HepG2 (cell line): ENCODE measurements around the gene BPHL.
A peak's percentile ranks its signal among the peaks of the same experiment; 100 is the strongest.

Experiments used
- AGO1 ChIP-seq: fragments of 200-400 bp; formaldehyde crosslinking; IDR thresholded peaks from 2 replicates; pipeline ENCODE4 v1.6.1; 2017; ENCODE audit warnings: mild to moderate bottlenecking, low read depth, low read length, moderate library complexity; ENCODE audit not compliant: poor library complexity, severe bottlenecking
- ARID5B ChIP-seq: IDR thresholded peaks from 2 replicates; pipeline ENCODE4 v1.4.0; 2020; ENCODE audit warnings: mild to moderate bottlenecking, missing genetic modification reagents
- ATF3 ChIP-seq: sonication (generic); formaldehyde crosslinking; IDR thresholded peaks from 2 replicates; pipeline ENCODE4 v1.4.0; 2020; ENCODE audit warnings: missing genetic modification reagents
- BCL6 ChIP-seq: IDR thresholded peaks from 2 replicates; pipeline ENCODE4 v1.6.1; 2016; ENCODE audit warnings: missing genetic modification reagents, missing compliant biosample characterization
- CTCF ChIP-seq: sonication (generic); formaldehyde crosslinking; IDR thresholded peaks from 2 replicates; pipeline ENCODE4 v1.5.0; 2020; ENCODE audit warnings: mild to moderate bottlenecking, missing genetic modification reagents, moderate library complexity
- EZH2 ChIP-seq: conservative IDR thresholded peaks from 2 replicates; pipeline ENCODE4 v1.6.1; 2012; ENCODE audit warnings: mild to moderate bottlenecking, low read depth, low read length, moderate library complexity
- GLMP ChIP-seq: sonication (generic); formaldehyde crosslinking; IDR thresholded peaks from 2 replicates; pipeline ENCODE4 v1.9.0; 2021; ENCODE audit warnings: missing genetic modification reagents, mild to moderate bottlenecking, borderline replicate concordance
- JARID2 ChIP-seq: sonication (generic); formaldehyde crosslinking; IDR thresholded peaks from 2 replicates; pipeline ENCODE4 v1.8.1; 2023; ENCODE audit warnings: missing genetic modification reagents, inconsistent platforms; ENCODE audit not compliant: insufficient replicate concordance
- MAFF ChIP-seq: IDR thresholded peaks from 2 replicates; pipeline ENCODE4 v1.6.1; 2011; ENCODE audit warnings: low read depth, low read length, improper control_type of control experiment
- MXI1 ChIP-seq: IDR thresholded peaks from 3 replicates; pipeline ENCODE4 v1.6.1; 2012; ENCODE audit warnings: low read depth, low read length, inconsistent platforms, borderline replicate concordance
- NCOA1 ChIP-seq: sonication (generic); formaldehyde crosslinking; IDR thresholded peaks from 2 replicates; pipeline ENCODE4 v1.9.0; 2021; ENCODE audit warnings: missing genetic modification reagents
- POLR2AphosphoS5 ChIP-seq: IDR thresholded peaks from 2 replicates; pipeline ENCODE4 v1.6.1; 2012; ENCODE audit warnings: low read depth, low read length
- ZNF280B ChIP-seq: sonication (generic); formaldehyde crosslinking; IDR thresholded peaks from 2 replicates; pipeline ENCODE4 v1.5.0; 2020; ENCODE audit warnings: missing genetic modification reagents, mild to moderate bottlenecking, borderline replicate concordance

GRCh38 chr6:3086282-3086946 lies 32.1 kb upstream of the BPHL start:
- TF ChIP-seq POLR2AphosphoS5 (no peak), BCL6 (no peak), ARID5B (CRISPR knock-in tag) (no peak), NCOA1 (no peak), CTCF (CRISPR knock-in tag) (no peak), AGO1 (no peak), ATF3 (CRISPR knock-in tag) (no peak), EZH2 (no peak), ZNF280B (CRISPR knock-in tag) (no peak), JARID2 (CRISPR knock-in tag) (no peak), GLMP (CRISPR knock-in tag) (no peak), MAFF (0 out of 2 replicates have a peak, but pooled peaks have one; percentile 38), MXI1 (no peak)
